Ishikawa (cell line): ENCODE data around the gene RELL1.

Experiments used
- CEBPB ChIP-seq: IDR thresholded peaks from 2 replicates; pipeline ENCODE4 v1.6.1; 2012
- CREB1 ChIP-seq: IDR thresholded peaks from 2 replicates; pipeline ENCODE4 v1.6.1; 2012; ENCODE audit warnings: low read depth
- EGR1 ChIP-seq: IDR thresholded peaks from 2 replicates; pipeline ENCODE4 v1.6.1; 2012
- EP300 ChIP-seq: IDR thresholded peaks from 2 replicates; pipeline ENCODE4 v1.6.1; 2012; ENCODE audit warnings: borderline replicate concordance
- FOXM1 ChIP-seq: IDR thresholded peaks from 2 replicates; pipeline ENCODE4 v1.6.1; 2012; ENCODE audit warnings: low read depth, borderline replicate concordance
- MAX ChIP-seq: IDR thresholded peaks from 2 replicates; pipeline ENCODE4 v1.6.1; 2012
- NFIC ChIP-seq: IDR thresholded peaks from 2 replicates; pipeline ENCODE4 v1.6.1; 2012
- RAD21 ChIP-seq: IDR thresholded peaks from 2 replicates; pipeline ENCODE4 v1.6.1; 2012; ENCODE audit warnings: low read depth
- REST ChIP-seq: IDR thresholded peaks from 2 replicates; pipeline ENCODE4 v1.6.1; 2012; ENCODE audit warnings: low read depth, mild to moderate bottlenecking
- TAF1 ChIP-seq: IDR thresholded peaks from 2 replicates; pipeline ENCODE4 v1.6.1; 2012; ENCODE audit warnings: low read depth, mild to moderate bottlenecking
- TCF12 ChIP-seq: IDR thresholded peaks from 2 replicates; pipeline ENCODE4 v1.6.1; 2012; ENCODE audit warnings: low read depth
- TEAD4 ChIP-seq: IDR thresholded peaks from 2 replicates; pipeline ENCODE4 v1.6.1; 2012
- USF1 ChIP-seq: IDR thresholded peaks from 2 replicates; pipeline ENCODE4 v1.6.1; 2012
- YY1 ChIP-seq: IDR thresholded peaks from 2 replicates; pipeline ENCODE4 v1.6.1; 2012; ENCODE audit warnings: low read depth
- ZBTB7A ChIP-seq: IDR thresholded peaks from 2 replicates; pipeline ENCODE4 v1.6.1; 2012; ENCODE audit warnings: low read depth

RELL1 gene

GRCh38 chr4:37586194-37586593 lies 100.0 kb downstream of the RELL1 start:
- TF ChIP-seq USF1 (no peak), CEBPB (no peak), ZBTB7A (no peak), EGR1 (no peak), REST (peak; percentile 65)

GRCh38 chr4:37584493-37585060 lies 101.6 kb downstream of the RELL1 start:
- no peak for TF ChIP-seq USF1
- no peak for TF ChIP-seq CREB1
- no peak for TF ChIP-seq MAX
- no peak for TF ChIP-seq TCF12
- no peak for TF ChIP-seq EGR1
- TF ChIP-seq TEAD4 = no peak
- TF ChIP-seq CEBPB = no peak
- TF ChIP-seq RAD21 = no peak
- no peak for TF ChIP-seq FOXM1
- TF ChIP-seq YY1 = no peak
- TF ChIP-seq REST = no peak
- TF ChIP-seq ZBTB7A = no peak
- TF ChIP-seq EP300 = no peak
- no peak for TF ChIP-seq NFIC
- no peak for TF ChIP-seq TAF1

- TF ChIP-seq RAD21 (no peak), EGR1 (no peak)
Measured at GRCh38 chr4:37584071-37584470, 102.1 kb downstream of the RELL1 start.

GRCh38 chr4:37573566-37573965 lies 112.6 kb downstream of the RELL1 start:
- no peak for TF ChIP-seq TEAD4
- no peak for TF ChIP-seq YY1
- TF ChIP-seq EP300 = no peak
- TF ChIP-seq RAD21 = no peak
- TF ChIP-seq MAX = no peak
- TF ChIP-seq REST = no peak
- TF ChIP-seq ZBTB7A = no peak
- TF ChIP-seq CEBPB = no peak
- TF ChIP-seq EGR1 = no peak
- no peak for TF ChIP-seq TCF12
- TF ChIP-seq USF1 = no peak
- TF ChIP-seq NFIC = no peak
- TF ChIP-seq CREB1 = no peak
- no peak for TF ChIP-seq FOXM1
